NCI-H510A treated with DMSO at 0.1 percent for 48 hours (cell line): ENCODE results near the gene PACSIN1.

ENCODE experiments used
- DNase-seq: peaks from one replicate; lab custom pipeline; 2025; lab: John Stamatoyannopoulos, UW

The PACSIN1 gene

DNA sequence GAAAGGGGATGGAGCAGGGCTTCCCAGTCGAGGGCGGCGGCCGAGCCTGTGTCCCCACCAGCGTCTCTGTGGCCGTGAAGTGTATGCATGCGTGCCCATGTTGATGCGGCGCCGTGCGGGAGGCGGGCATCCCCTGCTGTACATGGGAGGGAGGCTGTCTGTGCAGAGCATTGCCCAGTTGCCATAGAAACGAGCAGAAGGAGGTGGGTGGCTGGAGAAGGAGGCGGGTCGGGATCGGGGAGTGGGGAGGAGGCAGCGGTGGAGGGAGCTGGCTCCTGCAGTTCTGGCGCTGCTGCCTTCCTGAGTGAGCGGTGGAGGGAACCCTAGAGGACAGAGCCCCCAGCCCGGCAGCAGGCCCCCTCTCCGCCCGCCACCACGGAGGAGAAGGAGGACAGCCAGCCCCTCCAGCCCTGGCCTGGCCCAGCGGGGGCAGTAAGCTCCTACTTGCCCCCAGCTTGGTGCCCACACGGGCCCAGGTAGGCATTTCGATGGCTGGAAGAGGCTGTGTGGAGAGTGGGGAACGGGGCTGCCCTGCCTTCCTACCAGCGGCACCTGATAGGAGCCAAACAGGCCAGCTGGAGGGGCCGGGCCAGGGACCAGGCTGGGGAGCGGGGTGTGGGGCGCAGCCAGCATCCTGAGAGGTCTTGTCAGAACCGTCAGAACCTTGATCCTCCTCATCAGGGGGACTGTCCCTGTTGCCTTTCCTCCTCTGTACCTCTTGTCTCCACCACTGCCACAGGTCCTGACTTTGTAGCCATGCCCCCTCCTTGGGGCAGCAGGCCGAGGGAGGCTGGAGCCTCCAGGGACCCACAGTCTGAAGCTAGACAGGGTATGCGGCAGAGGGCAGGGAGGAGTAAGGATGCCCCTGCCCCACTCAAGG is 49.0 kb downstream of the PACSIN1 start:
- no peak for DNase-seq

DNA sequence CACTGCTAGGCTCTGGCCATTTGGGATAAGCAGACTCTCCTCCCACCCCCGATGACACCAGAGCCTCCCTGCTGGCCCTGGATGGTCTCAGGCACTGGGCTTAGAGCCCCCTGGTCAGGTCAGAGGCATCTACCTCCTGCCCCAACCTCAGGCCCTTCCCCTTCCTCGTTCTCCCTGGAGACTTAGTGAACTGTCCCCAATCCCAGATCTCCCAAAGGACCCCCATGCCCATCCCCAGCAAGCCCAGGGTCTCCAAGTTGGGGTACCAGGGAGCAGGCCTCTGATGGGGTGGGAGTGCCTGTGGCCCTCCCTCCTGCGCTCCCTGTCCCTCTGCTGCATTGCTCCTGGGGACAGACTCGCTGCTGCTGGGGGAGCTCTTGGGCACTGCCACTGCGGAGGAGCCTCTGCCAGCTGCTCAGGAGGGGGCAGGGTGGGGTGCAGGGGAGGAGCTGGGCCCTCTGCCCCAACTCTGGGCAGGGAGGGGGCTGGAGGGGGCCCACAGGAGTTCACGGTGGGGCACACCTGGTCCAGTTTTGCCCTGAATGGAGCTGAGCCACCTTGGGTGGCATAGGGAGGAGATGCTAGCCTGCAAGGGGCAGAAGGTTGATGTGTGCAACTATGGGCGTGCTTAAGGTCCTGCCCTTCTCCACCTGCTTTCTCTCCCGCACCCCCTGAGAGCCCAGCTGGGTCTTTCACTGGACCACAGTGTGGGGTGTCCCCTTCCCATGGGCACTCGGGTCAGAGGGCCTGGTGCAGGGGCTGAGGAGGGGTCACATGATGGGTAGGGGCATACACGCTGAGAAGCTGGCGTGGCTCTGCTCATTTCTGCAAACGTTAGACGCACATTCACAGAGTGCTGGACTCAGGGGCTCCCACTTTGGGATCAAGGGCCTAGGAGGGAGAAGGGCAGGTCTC is 49.9 kb downstream of the PACSIN1 start:
- no peak for DNase-seq

DNA sequence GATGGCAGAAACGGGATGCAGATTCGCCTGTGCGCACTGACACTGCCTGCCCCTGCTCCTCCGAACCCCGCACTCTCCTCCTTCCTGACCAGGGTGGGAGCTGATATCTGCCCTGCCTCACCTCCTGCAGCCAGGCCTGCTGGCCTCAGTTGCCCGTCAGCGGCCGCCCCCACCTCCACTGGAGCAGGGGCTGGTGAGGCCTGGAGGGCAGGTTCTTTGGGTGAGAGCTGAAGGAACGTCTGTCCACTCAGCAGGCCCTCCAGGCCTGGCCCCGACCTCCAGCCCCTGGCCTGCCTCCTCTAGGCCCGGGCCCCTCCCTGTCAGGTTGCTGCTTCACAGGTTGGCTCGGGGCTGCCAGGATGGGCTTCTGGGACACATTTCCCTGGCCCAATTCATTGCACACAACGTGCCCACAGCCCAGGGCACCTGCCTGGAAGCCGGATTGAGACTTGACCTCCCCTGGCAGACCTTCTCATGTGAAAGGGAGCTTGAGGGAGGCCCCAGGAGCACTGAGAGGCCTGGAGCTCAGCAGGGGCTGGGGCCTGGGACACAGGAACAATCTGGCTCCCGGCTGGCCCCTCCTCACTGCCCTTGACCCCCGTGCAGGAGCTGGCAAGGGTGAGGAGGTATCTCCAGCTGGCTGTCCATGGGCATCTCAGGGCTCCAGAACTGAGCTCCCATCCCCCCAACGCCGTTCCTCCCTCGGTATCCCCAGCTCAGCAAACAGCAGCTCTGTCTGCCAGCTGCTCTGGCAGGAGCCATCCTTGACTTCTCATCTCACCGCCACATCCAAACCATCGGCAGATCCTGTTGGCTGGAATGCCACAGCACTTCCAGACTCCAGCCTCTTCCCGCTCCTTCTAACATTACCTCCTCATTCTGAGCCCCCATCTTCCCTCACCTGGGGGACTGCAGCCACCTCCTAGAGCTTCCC is 50.8 kb downstream of the PACSIN1 start:
- no peak for DNase-seq

DNA sequence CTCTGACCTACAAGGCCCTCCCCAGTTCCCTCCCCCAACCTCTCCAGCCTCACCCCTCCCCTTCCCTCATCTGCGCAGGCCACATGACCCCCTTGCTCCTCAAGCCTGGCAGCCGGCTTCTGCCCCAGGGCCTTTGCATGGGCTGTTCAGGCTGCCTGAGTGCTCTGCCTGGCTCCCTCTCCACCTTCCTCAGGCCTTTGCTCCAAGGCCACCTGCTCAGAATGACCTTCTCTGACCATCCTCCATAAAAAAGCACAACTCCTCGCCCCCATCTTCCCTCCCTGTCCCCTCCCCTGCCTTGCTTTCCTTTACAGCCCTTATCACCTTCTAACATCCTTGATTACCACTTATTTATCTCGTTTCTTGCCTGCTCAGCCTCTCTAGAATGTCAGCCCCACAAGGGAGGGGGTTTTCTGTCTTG is 51.6 kb downstream of the PACSIN1 start:
- DNase-seq, result no peak

DNA sequence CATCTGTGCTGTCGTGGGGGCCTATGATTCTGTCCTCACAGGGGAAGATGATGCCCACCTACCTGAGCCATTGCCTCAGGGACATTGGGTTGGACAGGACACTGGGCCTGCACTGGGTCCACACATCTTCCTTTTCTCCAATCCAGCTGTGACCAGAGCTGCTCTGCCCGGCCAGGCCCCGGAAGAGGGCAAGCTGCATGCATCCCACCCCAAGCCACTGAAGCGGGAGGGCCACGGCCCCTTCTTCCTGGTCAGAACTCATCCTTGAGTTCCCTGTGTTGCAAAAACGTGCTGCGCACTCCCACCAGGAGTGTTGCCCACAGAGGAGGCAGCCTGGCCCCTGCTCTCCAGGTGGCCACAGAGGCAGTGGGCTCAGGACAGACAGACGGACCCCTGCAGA is 52.1 kb downstream of the PACSIN1 start:
- no peak for DNase-seq

DNA sequence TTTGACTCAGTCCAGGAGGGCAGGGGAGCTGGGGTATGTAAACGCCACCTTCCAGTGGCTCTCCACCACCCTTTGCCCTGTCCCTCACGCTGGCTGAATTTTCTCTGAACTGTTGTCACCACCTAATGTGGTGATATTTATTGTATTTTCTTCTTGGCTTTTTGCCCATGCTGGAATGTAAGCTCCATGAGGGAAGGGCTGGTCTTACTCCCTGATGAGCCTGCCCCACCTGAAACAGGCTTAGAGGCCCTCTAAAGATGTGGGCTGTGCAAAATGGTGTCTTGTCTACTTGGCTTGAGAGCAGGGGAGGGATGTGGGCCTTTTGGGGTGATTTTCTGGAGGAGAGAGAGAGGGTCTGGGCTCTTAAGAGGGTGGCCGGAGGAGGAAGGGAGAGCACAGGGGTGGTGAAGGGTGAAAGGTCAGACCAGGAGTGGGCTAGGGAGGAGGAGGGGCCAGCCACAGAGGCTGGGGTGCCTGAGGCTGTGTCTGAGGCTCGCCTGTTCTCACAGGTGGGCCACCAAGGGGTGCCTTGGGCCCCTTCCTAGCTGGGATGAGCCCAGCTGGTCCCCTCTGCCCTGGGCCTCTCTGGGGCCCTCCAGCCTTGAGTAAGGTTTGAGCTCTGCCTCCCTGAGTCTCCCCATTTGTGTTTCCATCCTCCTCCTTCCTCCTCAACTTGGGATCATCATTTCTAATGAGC is 52.9 kb downstream of the PACSIN1 start:
- no peak for DNase-seq

DNA sequence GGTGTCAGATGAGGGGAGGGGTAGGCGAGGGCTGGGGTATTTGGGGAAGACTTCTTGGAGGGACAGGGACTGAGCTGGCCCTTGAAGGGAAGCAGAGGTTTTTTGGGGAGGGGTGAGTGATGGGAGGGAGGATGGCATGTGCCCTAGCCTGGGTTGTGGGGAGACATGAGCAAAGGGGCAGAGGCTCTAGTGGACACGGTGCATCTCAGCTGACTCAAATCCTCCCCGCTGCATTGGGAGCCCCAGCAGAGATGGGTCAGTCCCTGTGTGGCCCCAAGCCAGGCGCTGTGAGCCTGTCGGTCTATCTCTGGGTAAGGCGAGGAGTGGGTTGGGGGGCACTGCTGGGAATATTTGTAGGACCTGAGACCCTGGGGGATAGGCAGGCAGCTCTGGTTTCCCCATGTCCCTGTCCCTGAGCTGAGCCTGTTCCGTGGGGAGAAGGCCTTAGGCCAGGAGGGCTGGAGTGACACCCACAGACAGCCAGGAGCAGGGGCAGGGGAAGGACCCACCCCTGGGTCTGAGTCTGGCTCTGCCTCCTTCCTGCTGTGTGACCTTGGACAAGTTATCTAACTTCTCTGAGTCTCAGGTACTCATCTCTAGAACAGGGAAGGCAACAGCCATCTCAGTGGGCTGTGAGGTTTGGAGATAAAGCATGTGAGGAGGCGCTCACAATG is 54.2 kb downstream of the PACSIN1 start:
- no peak for DNase-seq

DNA sequence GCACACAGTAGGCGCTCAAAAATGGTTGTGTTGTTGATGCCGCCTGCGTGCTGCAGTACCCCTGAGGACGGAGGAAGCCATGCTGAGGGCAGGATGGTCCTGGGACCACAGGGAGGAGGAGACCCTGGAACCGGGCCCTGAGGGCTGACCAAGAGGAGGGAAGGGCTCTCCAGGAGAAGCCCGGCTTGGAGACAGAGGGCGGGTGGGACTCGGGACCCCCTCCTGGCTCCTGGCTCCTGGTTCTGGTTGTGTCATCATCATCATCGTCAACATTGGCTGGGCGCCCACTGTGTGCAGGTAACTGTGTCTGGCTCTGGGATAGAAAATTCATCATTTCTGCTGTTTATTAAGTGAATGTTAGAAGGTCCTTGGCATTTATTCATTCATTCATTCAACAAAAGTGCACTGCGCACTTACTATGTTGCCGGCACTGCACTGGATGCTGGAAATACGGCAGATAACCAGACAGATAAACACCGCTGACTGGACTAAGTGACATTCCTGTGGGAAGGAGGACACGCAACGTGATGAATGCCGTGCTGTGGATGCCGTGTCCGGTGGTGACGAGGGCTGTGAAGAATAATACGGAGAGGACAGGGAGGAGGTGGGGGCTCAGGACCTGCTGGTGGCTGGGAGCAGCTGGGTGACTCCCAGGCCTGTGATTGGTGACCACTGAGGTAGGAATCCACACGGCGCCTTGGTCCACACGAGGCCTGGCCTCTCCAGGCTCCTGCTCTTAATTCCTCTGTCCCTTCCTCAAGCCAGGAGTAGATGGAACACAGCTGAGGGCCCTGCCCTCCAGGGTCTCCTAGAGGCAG is 55.0 kb downstream of the PACSIN1 start:
- no peak for DNase-seq

DNA sequence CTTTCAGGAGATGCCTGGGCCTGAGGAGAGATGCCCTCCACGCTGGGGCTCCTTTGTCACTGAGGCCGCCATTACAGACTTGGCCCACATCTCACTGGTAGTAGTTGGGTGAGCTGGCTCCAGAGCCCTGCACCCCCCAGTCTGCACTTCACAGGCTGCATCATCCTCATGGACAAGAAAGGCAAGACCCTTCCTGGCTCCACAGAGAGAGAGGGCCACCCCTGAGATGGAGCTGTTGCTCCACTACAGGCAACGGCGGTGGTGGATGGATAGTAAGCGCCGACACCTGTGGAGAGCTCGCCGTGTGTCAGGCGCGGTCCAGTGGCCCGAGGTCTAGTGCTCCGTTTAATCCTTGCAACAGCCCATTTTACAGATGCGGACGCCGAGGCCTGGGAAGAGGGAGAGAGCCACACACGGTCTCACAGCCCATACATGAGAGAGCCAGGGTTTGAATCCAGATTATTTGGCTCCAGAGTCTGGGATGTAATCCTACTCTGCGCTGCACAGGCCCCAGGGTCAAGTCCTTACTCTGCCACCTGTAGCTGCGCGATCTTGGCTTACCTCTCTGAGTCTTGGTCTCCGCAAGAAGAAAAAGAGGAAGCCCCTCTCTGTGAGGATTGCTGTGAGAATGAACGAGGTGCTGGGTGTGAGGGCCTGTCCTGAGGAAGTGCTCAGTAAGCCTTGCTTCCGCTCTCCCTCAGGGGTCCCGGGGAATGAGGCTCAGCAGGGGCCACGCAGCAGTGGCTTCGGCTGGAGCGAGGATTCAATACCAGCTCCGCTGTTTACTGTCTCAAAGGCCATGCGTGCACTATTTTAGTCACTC is 55.8 kb downstream of the PACSIN1 start:
- no peak for DNase-seq

DNA sequence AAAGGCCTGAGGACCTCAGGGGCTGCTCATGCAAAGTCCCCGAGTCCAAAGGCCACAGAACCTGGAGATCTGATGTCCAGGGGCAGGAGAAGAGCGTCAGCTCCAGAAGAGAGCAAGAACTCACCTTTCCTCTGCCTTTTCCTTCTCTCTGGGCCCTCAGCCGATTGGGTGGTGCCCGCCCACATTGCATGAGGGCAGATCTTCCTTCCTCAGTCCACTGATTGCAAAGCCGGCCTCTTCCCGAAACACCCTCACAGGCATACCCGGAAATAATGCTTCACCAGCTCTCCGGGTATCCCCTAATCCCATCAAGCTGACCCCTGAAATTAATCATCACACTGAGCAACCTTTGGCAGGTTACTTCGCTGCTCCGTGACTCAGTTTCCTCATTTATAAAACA is 56.9 kb downstream of the PACSIN1 start:
- no peak for DNase-seq

DNA sequence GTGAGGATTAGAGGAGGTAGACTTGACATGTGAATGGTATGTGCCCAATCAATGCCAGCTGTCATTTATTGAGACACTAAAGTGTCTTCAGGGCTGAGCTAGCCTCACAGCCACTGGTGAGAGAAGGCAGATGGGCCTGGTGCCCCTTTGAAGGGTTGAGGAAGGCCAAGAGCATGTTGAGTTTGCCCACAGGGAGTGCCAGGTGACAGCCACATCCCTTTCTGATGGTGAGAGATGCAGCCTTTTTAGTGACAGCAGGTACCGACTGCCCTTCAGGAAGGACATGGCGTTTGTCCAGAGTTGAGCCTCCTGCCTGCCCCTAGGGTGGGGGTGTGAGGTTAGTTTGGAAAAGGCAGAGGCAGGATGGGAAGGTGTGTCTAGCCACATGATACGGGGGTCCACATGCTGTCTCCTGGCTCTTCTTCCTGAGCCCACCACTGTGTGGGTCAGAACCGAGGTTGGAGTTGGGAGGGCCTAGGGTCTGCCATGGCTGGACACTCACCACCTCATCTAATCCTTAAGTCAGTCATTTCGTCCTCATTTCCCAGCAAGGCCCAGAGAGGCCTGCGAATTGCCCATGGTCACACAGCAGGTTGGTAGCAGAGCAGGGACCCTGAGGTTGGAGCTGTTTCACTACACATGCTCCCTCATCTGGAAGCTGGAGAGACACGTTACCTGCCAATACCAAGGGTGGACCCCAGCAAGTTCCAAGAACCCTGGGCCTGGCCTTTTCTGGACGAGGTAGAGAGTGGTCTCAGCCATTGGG is 57.7 kb downstream of the PACSIN1 start:
- DNase-seq, result no peak

DNA sequence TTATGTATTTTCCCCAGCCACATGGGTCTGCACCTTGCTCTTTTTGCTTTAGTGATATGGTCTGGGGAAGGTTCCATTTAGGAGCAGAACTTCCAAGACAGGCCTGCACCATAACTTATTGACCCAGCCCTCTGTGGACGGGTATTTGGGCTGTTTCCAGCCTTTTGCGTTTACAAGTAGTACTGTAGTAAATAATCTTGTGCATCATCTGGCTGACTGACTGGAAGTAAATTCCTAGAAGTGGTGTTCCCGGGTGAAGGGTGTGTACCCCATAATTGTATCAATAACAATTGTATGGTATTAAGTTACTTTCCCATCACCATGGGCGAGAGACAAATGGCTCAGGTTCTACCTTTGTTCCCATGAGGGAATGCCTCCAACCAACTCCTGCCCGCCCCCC is 58.6 kb downstream of the PACSIN1 start:
- no peak for DNase-seq

DNA sequence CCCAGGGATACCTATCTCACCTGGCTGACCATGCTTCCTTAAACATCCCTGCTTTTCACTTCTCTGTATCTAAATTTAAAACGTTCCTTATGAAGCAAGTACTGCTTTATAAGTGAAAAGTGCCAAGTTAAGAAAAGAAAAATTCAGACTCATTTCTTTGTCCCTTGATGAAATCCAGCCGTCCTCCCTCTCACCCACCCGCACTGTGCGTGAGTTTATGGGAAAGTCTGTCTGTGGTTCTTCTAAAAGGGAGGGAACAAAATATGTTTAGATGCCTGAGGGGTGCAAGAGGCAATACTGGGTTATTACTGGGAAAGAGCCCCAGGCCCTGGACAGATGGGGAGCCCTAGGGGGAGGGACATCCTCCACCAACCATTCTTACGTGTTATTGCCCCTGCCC is 59.1 kb downstream of the PACSIN1 start:
- no peak for DNase-seq

DNA sequence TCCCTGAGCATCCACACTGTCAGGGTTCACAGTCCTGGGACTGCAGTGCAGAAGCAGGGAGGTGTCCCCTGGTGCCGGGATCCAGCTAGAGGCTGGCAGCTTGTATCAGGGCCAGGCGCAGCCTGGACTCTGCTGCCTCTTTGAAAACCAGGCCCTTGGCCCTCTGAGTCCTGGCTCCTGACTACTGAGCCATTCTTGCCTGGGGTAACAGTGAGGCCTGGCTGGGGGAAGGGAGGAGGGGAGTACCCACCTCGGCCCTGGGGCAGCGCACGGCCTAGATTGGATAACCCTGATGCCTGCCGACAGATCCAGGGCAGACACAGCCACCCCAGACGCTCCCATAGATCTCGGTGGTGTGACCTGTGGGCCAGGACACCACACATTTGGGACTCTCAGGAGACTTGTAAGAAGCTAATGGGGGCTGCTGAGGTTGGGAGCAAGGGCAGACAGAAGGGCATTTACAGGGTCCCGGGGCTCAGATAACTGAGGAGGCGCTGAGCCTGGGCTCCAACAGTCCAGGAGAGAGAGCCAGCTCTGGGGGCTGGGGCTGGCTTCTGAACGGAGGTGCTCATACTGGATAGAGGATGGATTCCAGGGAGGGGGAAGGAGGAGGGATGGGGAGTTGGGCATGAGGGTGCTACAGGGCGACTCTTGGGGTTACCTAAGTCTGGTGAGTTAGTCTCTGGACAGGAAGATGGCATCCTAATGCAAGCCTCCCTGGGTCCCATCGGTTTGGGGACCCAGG is 59.7 kb downstream of the PACSIN1 start:
- no peak for DNase-seq

DNA sequence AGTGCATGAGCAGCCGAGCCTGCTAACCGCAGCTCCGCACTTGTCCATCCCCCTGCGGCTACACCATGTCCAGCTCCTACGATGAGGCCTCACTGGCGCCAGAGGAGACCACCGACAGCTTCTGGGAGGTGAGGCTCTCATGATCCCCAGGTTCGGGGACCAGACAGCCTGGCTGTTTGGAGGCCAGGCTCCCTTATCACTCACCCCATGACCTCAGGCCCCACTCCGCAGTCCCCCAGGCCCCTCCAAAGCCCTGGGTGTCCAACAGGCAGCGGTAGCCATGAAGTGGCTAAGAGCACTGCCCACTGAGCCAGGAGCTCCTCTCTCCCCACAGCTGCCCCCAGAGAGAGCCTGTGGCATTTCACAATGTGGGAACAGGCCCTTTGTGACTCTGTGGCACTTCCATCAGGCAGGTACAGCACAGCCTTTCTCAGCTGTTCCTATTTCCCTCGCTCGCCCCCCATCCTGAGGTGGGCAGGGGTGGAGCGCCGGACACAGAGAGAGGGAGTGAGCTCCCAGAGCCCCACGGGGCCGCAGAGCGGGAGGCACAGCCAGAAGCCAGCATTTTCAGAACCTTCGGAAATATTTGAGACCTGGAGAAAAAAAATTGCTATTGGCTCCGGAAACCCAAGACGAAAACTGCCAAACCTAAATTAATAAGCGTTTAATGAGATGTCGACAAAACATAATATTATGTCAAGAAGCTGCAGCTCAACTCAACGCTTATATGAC is 60.5 kb downstream of the PACSIN1 start:
- no peak for DNase-seq

DNA sequence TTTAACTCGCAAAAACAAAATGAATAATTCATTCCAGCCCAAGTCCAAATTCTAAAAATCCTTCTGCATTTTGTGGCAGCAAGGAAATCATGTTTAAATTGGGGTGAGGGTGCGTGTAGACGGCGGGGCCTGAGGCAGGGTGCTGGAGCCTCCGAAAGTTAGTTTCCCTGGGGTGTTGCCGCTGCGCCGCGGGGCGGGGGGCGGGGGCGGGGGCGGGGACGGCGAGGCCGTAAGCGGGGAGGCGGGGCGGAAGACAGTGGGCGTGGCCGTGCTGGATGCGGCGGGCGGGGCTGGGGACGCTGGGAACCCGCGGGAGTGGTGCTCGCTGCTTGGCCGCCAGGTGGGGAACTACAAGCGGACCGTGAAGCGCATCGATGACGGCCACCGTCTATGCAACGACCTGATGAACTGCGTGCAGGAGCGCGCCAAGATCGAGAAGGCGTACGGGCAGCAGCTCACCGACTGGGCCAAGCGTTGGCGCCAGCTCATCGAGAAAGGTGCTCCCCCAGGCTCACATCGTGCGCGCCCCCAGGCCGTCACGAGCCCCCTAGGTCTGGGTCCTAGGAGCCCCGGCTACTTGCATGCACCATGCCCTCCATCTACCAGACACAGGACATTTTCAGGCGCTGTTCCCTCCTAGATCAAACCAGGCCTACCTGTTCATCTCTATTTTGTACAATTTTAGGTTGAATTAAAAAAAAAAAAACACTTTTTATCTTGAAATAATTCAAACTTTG is 61.3 kb downstream of the PACSIN1 start:
- DNase-seq, result peak; percentile 97
